SK-N-MC (cell line): Measurements from ENCODE around the gene CCR6.
"Not testable (repeated sequence)": the region's sequence is repeated elsewhere in the genome, so short reads cannot be mapped to it uniquely, and the experiment has no call there.

Experiments
- EZH2 ChIP-seq: fragments of 200-600 bp; sonication (generic); IDR thresholded peaks from one replicate; pipeline ENCODE4 v1.6.1; 2017; ENCODE audit warnings: antibody characterized with exemption
- FOXP2 ChIP-seq: optimal IDR thresholded peaks from 2 replicates; pipeline ENCODE3; 2011; ENCODE audit warnings: mild to moderate bottlenecking, moderate library complexity; ENCODE audit not compliant: insufficient read depth; ENCODE audit errors: extremely low read length, control extremely low read depth
- POLR2AphosphoS5 ChIP-seq: IDR thresholded peaks from 2 replicates; pipeline ENCODE4 v1.6.1; 2012; ENCODE audit warnings: mild to moderate bottlenecking, low read depth, low read length, borderline replicate concordance

DNA sequence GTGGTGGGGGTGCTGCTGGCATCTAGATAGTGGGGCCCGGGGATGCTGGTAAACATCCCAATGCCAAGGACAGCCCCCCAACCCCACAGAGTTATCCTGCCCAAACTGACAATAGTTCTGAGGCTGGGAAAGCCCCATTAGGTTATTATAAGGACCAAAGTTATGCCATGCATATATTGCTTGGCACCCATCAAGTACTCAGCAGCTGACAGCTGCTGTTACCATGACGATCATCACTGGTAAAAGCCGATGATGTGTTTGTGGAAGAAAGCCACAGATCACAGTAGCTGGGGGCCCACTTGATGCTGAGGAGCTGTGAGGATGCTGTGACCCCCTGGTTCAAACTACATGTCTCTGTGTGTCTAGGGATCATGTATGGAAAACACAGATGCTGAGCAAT, 62.2 kb downstream of the CCR6 start:
- not testable (repeated sequence) for TF ChIP-seq POLR2AphosphoS5, EZH2, FOXP2
